ENCODE results near the gene AKR1C1.
"Not testable (repeated sequence)": the region's sequence is repeated elsewhere in the genome, so short reads cannot be mapped to it uniquely, and the experiment has no call there.

AKR1C1 gene

GRCh38 chr10:5003127-5004029, 40.2 kb downstream of the AKR1C1 start, which contains the start of gene AKR1C2:
Gene AKR1C2, minus strand, starts transcription at chr10:5003857. Its CDS starts 22 bp downstream, at chr10:5003835.
- peak; percentile 96 for ATAC-seq

- not testable (repeated sequence) for ATAC-seq
These were observed 40.8 kb downstream of the AKR1C1 start for GRCh38 chr10:5004030-5004385.

GRCh38 chr10:5004501-5004900, 41.3 kb downstream of the AKR1C1 start:
- not testable (repeated sequence) for ATAC-seq

DNA sequence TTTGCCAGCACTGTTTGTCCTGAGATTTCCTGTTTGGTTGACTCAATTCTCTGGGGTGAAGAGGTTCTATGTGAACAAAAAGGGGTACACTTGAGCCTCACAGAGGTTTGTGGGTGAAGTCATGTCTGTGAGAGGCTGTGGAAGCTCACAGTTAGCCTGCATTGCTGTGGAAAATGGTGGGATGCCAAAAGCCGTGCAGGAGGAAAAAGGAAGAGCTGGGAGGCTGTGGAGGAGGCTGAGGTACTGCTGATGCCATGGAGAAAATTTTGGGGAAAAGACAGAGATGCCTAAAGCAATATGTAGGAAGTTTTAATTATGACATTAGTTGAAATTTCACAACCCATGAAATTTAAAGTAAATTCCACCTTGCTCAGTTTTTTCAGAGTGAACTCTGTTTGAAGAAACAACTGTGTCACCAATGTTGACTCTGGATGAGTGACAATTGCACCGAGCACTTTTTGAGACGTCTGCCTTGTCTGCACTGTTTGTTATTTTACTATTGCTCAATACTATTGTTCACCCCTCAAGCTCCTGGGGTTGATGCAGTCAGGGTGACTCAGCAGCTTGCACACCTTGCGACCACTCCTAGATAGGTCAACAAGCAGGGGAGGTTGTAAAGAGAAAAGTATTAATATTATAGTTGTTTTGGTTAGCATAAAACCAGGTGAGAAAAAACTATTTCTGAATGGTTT, 45.8 kb downstream of the AKR1C1 start:
- not testable (repeated sequence) for ATAC-seq

DNA sequence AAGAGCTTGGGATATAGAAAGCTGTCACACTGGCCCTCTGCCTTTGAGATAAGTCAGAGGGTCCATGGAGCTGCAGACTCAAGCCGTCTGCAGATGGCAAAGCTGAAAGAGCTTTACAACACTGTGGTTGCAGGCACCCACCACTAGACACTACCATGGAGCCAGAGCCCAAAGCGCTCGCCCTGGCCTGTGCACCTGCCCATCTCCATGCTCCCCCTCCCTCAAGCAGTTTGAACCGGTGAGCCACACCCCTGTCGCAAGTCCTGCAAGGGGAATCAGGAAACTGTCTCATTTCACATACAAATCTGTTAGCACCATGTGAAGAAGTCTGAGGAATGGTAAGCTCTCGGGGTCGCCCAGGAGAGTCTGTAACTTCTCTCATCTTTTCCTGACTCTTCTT, 46.8 kb downstream of the AKR1C1 start:
- ATAC-seq = not testable (repeated sequence)

GRCh38 chr10:5011392-5011791, 48.2 kb downstream of the AKR1C1 start:
- ATAC-seq = not testable (repeated sequence)

DNA sequence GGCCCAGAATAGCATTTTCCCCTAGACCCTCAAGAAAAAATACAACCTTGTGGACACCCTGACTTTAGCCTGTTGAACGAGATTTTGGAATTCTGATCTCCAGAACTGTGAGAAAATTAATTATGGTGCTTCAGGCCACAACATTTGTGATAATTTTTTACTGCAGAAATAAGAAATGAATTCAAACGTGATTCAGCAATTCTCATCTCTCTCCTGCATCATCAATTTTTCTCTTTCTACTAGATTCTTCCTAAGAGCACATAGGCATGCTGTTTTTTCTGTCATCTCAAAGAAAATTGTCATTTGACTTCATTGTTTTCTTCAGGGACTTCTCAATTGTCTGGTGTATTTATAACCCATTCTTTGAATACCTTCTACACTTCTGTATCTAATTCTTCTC, 49.4 kb downstream of the AKR1C1 start:
- ATAC-seq = no peak

DNA sequence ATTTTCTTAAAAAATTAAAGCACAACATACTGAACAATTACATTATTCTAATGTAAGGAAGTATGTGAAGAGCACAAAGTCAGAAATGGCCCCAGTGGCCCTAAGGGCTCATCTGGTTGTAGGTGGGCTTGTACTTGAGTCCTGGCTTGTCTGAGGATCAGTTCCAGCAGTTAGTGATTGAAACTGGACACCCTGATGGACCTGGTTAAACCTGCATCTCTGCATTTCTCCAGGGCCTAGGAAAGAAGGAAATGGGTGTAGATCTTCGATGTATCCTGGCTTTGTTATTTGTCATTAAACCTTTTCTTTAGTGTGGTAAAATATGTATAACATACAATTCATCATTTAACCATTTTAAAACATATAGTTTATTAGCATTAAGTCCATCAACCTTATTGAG, 50.2 kb downstream of the AKR1C1 start:
- no peak for ATAC-seq
- TF ChIP-seq CREB5 (CRISPR knock-in tag; IDR thresholded peaks at IDR 0.05; ENCODE audit: low read depth) (no peak), TCF4 (CRISPR knock-in tag; IDR thresholded peaks at IDR 0.05; ENCODE audit: borderline replicate concordance) (no peak), ZFP3 (CRISPR knock-in tag; IDR thresholded peaks at IDR 0.05) (no peak), CSDC2 (CRISPR knock-in tag; IDR thresholded peaks at IDR 0.05) (no peak), RARB (CRISPR knock-in tag; IDR thresholded peaks at IDR 0.05) (no peak), ZNF8 (CRISPR knock-in tag; IDR thresholded peaks at IDR 0.05) (no peak), ZFP30 (CRISPR knock-in tag; IDR thresholded peaks at IDR 0.05) (no peak), OSR1 (CRISPR knock-in tag; IDR thresholded peaks at IDR 0.05) (no peak), ESRRG (CRISPR knock-in tag; IDR thresholded peaks at IDR 0.05) (no peak), ZC3H10 (CRISPR knock-in tag; IDR thresholded peaks at IDR 0.05) (no peak), SNAI2 (CRISPR knock-in tag; IDR thresholded peaks at IDR 0.05) (no peak)
- TF ChIP-seq, protein P1, sequence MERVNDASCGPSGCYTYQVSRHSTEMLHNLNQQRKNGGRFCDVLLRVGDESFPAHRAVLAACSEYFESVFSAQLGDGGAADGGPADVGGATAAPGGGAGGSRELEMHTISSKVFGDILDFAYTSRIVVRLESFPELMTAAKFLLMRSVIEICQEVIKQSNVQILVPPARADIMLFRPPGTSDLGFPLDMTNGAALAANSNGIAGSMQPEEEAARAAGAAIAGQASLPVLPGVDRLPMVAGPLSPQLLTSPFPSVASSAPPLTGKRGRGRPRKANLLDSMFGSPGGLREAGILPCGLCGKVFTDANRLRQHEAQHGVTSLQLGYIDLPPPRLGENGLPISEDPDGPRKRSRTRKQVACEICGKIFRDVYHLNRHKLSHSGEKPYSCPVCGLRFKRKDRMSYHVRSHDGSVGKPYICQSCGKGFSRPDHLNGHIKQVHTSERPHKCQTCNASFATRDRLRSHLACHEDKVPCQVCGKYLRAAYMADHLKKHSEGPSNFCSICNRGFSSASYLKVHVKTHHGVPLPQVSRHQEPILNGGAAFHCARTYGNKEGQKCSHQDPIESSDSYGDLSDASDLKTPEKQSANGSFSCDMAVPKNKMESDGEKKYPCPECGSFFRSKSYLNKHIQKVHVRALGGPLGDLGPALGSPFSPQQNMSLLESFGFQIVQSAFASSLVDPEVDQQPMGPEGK (CRISPR knock-in tag; IDR thresholded peaks at IDR 0.05; ENCODE audit: borderline replicate concordance) = no peak
- TF ChIP-seq, protein P2, sequence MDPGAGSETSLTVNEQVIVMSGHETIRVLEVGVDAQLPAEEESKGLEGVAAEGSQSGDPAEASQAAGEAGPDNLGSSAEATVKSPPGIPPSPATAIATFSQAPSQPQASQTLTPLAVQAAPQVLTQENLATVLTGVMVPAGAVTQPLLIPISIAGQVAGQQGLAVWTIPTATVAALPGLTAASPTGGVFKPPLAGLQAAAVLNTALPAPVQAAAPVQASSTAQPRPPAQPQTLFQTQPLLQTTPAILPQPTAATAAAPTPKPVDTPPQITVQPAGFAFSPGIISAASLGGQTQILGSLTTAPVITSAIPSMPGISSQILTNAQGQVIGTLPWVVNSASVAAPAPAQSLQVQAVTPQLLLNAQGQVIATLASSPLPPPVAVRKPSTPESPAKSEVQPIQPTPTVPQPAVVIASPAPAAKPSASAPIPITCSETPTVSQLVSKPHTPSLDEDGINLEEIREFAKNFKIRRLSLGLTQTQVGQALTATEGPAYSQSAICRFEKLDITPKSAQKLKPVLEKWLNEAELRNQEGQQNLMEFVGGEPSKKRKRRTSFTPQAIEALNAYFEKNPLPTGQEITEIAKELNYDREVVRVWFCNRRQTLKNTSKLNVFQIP (CRISPR knock-in tag; IDR thresholded peaks at IDR 0.05; ENCODE audit: borderline replicate concordance, low read depth) = no peak

More for the DNA sequence above, 49.4 kb downstream of the AKR1C1 start:
- no peak for TF ChIP-seq BACH2 (CRISPR knock-in tag; IDR thresholded peaks at IDR 0.05; ENCODE audit: borderline replicate concordance)
- TF ChIP-seq TSHZ2 (CRISPR knock-in tag; IDR thresholded peaks at IDR 0.05) = no peak
- no peak for TF ChIP-seq SNAI2 (CRISPR knock-in tag; IDR thresholded peaks at IDR 0.05)
- TF ChIP-seq, protein P3, sequence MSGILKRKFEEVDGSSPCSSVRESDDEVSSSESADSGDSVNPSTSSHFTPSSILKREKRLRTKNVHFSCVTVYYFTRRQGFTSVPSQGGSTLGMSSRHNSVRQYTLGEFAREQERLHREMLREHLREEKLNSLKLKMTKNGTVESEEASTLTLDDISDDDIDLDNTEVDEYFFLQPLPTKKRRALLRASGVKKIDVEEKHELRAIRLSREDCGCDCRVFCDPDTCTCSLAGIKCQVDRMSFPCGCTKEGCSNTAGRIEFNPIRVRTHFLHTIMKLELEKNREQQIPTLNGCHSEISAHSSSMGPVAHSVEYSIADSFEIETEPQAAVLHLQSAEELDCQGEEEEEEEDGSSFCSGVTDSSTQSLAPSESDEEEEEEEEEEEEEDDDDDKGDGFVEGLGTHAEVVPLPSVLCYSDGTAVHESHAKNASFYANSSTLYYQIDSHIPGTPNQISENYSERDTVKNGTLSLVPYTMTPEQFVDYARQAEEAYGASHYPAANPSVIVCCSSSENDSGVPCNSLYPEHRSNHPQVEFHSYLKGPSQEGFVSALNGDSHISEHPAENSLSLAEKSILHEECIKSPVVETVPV (CRISPR knock-in tag; IDR thresholded peaks at IDR 0.05) = no peak
